ENCODE data around the gene DIP2C. TPM values are rescaled to one million over a fixed set of nuclear protein-coding genes. Genes with fewer than 3 reads are reported as not detected.
"Not testable (repeated sequence)": the region's sequence is repeated elsewhere in the genome, so short reads cannot be mapped to it uniquely, and the experiment has no call there.

DIP2C gene
- total RNA-seq, 2 donors from 2014 or later, result 13.0 to 13.7 TPM

DNA sequence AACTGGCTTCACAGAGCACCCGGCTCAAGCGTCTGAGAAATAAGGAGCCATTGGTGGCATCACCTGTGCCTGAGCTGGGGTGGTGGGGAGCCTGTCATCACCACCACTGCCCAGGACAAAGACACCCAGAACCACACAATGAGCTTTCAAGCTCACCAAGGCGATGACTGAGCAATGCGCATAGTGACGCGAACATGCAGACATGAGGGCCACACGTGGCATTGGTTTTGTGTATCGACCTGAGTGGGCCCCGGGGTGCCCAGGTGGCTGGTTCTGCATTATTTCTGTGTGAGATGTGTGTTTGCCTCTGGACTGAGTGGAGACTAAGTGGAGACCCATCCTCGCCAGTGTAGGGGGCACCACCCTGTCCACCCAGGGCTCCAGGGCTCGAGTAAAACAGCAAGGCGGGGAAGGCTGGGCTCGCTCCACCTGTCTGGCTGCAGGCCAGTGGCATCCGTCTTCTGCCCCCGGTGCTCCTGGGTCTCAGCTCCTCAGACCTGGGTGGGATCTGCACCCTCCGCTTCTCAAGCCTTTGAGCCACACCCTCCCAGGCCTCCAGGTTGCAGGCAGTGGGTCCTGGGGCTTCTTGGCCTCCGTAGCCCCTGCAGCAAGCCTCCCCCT lies 92.6 kb downstream of the DIP2C start:
- H3K27ac Mint-ChIP-seq, result no peak overlapping the region
- H3K4me3 ChIP-seq (ENCODE audit: low read length), result no peak overlapping the region
- H3K4me1 Mint-ChIP-seq, result peaks cover 10% of the 10 kb centered on the region
- H3K36me3 ChIP-seq (ENCODE audit: control insufficient read depth, insufficient read depth, low read length), result no peaks in the 10 kb centered on the region
- no peak overlapping the region for H3K9ac ChIP-seq (ENCODE audit: extremely low read depth, low read length, poor library complexity, severe bottlenecking)
- no peaks in the 10 kb centered on the region for H3K4me1 ChIP-seq (ENCODE audit: control insufficient read depth, insufficient read depth, low read length)
- 94 to 95% methylated on average over 11 to 17 of the region's 17 CpGs for WGBS, 2 experiments (ENCODE audit: insufficient coverage in 1 of 2, insufficient read length in 1 of 2)
- no peak overlapping the region for H3K27ac ChIP-seq (ENCODE audit: low read depth, low read length)
- no peaks in the 10 kb centered on the region for H3K9me3 Mint-ChIP-seq
- no peak for DNase-seq
- H3K4me3 Mint-ChIP-seq, result no peak overlapping the region
- H3K36me3 Mint-ChIP-seq (ENCODE audit: low read depth), result no peaks in the 10 kb centered on the region
- H3K27me3 Mint-ChIP-seq (ENCODE audit: insufficient read depth), result no peaks in the 10 kb centered on the region
- no peaks in the 10 kb centered on the region for H3K27me3 ChIP-seq (ENCODE audit: control insufficient read depth, insufficient read depth, low read length, poor library complexity, severe bottlenecking)
- H3K9me3 ChIP-seq (ENCODE audit: control insufficient read depth, low read length), result no peaks in the 10 kb centered on the region
- TF ChIP-seq, protein P1, sequence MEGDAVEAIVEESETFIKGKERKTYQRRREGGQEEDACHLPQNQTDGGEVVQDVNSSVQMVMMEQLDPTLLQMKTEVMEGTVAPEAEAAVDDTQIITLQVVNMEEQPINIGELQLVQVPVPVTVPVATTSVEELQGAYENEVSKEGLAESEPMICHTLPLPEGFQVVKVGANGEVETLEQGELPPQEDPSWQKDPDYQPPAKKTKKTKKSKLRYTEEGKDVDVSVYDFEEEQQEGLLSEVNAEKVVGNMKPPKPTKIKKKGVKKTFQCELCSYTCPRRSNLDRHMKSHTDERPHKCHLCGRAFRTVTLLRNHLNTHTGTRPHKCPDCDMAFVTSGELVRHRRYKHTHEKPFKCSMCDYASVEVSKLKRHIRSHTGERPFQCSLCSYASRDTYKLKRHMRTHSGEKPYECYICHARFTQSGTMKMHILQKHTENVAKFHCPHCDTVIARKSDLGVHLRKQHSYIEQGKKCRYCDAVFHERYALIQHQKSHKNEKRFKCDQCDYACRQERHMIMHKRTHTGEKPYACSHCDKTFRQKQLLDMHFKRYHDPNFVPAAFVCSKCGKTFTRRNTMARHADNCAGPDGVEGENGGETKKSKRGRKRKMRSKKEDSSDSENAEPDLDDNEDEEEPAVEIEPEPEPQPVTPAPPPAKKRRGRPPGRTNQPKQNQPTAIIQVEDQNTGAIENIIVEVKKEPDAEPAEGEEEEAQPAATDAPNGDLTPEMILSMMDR (conservative IDR thresholded peaks at IDR 0.05), result no peak

GRCh38 chr10:596131-596530 lies 93.3 kb downstream of the DIP2C start:
- H3K9me3 ChIP-seq (ENCODE audit: control insufficient read depth, low read length); H3K4me3 ChIP-seq (ENCODE audit: low read length); H3K4me1 Mint-ChIP-seq; H3K9me3 Mint-ChIP-seq; H3K4me1 ChIP-seq (ENCODE audit: control insufficient read depth, insufficient read depth, low read length); H3K9ac ChIP-seq (ENCODE audit: extremely low read depth, low read length, poor library complexity, severe bottlenecking); H3K4me3 Mint-ChIP-seq; H3K27me3 ChIP-seq (ENCODE audit: control insufficient read depth, insufficient read depth, low read length, poor library complexity, severe bottlenecking); H3K36me3 ChIP-seq (ENCODE audit: control insufficient read depth, insufficient read depth, low read length); H3K36me3 Mint-ChIP-seq (ENCODE audit: low read depth); DNase-seq; H3K27ac Mint-ChIP-seq; H3K27ac ChIP-seq (ENCODE audit: low read depth, low read length); H3K27me3 Mint-ChIP-seq (ENCODE audit: insufficient read depth): not testable (repeated sequence)
- WGBS, 2 experiments (ENCODE audit: insufficient coverage in 1 of 2, insufficient read length in 1 of 2), result 91 to 93% methylated on average over 5 to 8 of the region's 10 CpGs

DNA sequence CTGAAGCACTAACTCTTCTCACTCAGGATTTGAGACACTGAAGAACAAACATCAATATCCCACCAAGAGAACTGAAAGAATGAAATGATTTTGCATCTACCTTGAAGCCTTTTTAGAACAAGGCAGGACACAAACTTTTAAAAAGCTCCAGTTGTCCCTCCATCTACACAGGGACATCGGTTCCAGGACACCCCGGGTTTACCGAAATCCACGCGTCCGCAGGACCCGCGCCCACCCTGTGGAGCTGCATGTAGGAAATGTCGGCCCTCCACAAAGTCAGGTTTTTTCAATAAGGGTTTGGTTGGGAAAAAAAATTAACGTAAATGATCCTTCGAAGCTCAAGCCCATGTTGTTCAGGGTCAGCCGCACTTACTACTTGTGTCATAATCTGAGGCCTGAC lies 94.0 kb downstream of the DIP2C start:
- Mint-ChIP-seq H3K36me3 (ENCODE audit: low read depth) (no peaks in the 10 kb centered on the region), H3K27me3 (ENCODE audit: insufficient read depth) (no peaks in the 10 kb centered on the region), H3K4me3 (no peak overlapping the region), H3K4me1 (peaks cover 7% of the 10 kb centered on the region), H3K27ac (no peak overlapping the region), H3K9me3 (no peaks in the 10 kb centered on the region)
- Histone ChIP-seq H3K9ac (ENCODE audit: extremely low read depth, low read length, poor library complexity, severe bottlenecking) (no peak overlapping the region), H3K27me3 (ENCODE audit: control insufficient read depth, insufficient read depth, low read length, poor library complexity, severe bottlenecking) (no peaks in the 10 kb centered on the region), H3K4me1 (ENCODE audit: control insufficient read depth, insufficient read depth, low read length) (no peaks in the 10 kb centered on the region), H3K36me3 (ENCODE audit: control insufficient read depth, insufficient read depth, low read length) (no peaks in the 10 kb centered on the region), H3K27ac (ENCODE audit: low read depth, low read length) (no peak overlapping the region), H3K4me3 (ENCODE audit: low read length) (no peak overlapping the region), H3K9me3 (ENCODE audit: control insufficient read depth, low read length) (no peaks in the 10 kb centered on the region)
- no peak for DNase-seq
- WGBS, 2 experiments (ENCODE audit: insufficient coverage in 1 of 2, insufficient read length in 1 of 2), result 96 to 100% methylated on average over 10 to 12 of the region's 12 CpGs
- TF ChIP-seq, protein P1 (conservative IDR thresholded peaks at IDR 0.05), result no peak
